Calu3 (cell line): ENCODE measurements around the gene CRB3. TPM values are rescaled to one million over a fixed set of nuclear protein-coding genes. Genes with fewer than 3 reads are reported as not detected.
"Not testable (repeated sequence)": the region's sequence is repeated elsewhere in the genome, so short reads cannot be mapped to it uniquely, and the experiment has no call there.

Experiments
- BruUV-seq: library from RNA; stranded (reverse); fragments of 400-500 nt; replicated peaks from 2 replicates; lab custom pipeline; 2021; lab: Mats Ljungman, UMichigan
- CTCF ChIA-PET: fragments of 300-600 bp; sonication (Branson Sonifier 250); formaldehyde crosslinking; loops from one replicate; lab custom pipeline; 2022; ENCODE audit warnings: antibody characterized with exemption; lab: Charles Lee
- DNase-seq: peaks from one replicate; pipeline ENCODE4 v3.0.0; 2022
- H3K27ac Mint-ChIP-seq: one replicate; pipeline ENCODE4 v1.8.0; 2022; ENCODE audit warnings: mixed read lengths; ENCODE audit not compliant: unreplicated experiment
- H3K27me3 Mint-ChIP-seq: one replicate; pipeline ENCODE4 v1.8.0; 2022; ENCODE audit warnings: mixed read lengths; ENCODE audit not compliant: unreplicated experiment
- H3K36me3 Mint-ChIP-seq: one replicate; pipeline ENCODE4 v1.8.0; 2022; ENCODE audit warnings: mild to moderate bottlenecking, moderate library complexity, mixed read lengths; ENCODE audit not compliant: insufficient read depth, unreplicated experiment
- H3K4me1 Mint-ChIP-seq: one replicate; pipeline ENCODE4 v1.8.0; 2022; ENCODE audit warnings: mild to moderate bottlenecking, low read depth, mixed read lengths; ENCODE audit not compliant: unreplicated experiment
- H3K4me3 Mint-ChIP-seq: one replicate; pipeline ENCODE4 v1.8.0; 2022; ENCODE audit warnings: mild to moderate bottlenecking, low read depth, moderate library complexity, mixed read lengths; ENCODE audit not compliant: unreplicated experiment
- H3K9me3 Mint-ChIP-seq: one replicate; pipeline ENCODE4 v1.8.0; 2022; ENCODE audit warnings: low read depth, mixed read lengths; ENCODE audit not compliant: unreplicated experiment
- CTCF ChIP-seq: fragments of 200-600 bp; IDR thresholded peaks from one replicate; pipeline ENCODE4 v1.8.0; 2022; ENCODE audit warnings: antibody characterized with exemption; ENCODE audit not compliant: unreplicated experiment
- intact Hi-C: fragments of 100-400 bp; cut with micrococcal nuclease; formaldehyde crosslinking; loops from one replicate; pipeline ENCODE4 v1.10.0; 2022; ENCODE audit not compliant: unreplicated experiment
- total RNA-seq: library from RNA; stranded (reverse); gene quantifications from 2 replicates; pipeline ENCODE4 v1.2.3, GENCODE V29; 2022

CRB3 gene
- total RNA-seq, 1 experiment from 2014 or later, result 47.6 TPM

- Mint-ChIP-seq H3K9me3 (no peaks in the 10 kb centered on the region), H3K36me3 (peaks cover 4% of the 10 kb centered on the region), H3K4me3 (no peak overlapping the region), H3K4me1 (no peaks in the 10 kb centered on the region), H3K27me3 (peaks cover 29% of the 10 kb centered on the region), H3K27ac (no peak overlapping the region)
- no peak for DNase-seq
- BruUV-seq, result no TSS peak
- TF ChIP-seq CTCF, result no peak
- intact Hi-C loops, result no loop called here
- CTCF ChIA-PET, result no interaction called here
Observed at GRCh38 chr19:6503407-6504201, 39.5 kb downstream of the CRB3 start.

GRCh38 chr19:6508028-6508771, 44.1 kb downstream of the CRB3 start:
- H3K9me3 Mint-ChIP-seq, H3K27me3 Mint-ChIP-seq, DNase-seq, BruUV-seq, H3K4me3 Mint-ChIP-seq, intact Hi-C loops, H3K4me1 Mint-ChIP-seq, H3K36me3 Mint-ChIP-seq, H3K27ac Mint-ChIP-seq: not testable (repeated sequence)
- CTCF ChIA-PET, result interaction anchor here (0.6 kb wide), 1 partner anchor 26 kb away, joined by 6 read pairs; no protein-coding TSS in a partner anchor

- Mint-ChIP-seq H3K4me1 (no peaks in the 10 kb centered on the region), H3K36me3 (no peaks in the 10 kb centered on the region), H3K4me3 (no peak overlapping the region), H3K27ac (no peak overlapping the region), H3K9me3 (no peaks in the 10 kb centered on the region), H3K27me3 (no peaks in the 10 kb centered on the region)
- intact Hi-C loops, result no loop called here
- CTCF ChIA-PET, result no interaction called here
- no peak for TF ChIP-seq CTCF
- no TSS peak for BruUV-seq
- no peak for DNase-seq
Observed at GRCh38 chr19:6509118-6509971, 45.3 kb downstream of the CRB3 start.

- CTCF ChIA-PET, result no interaction called here
- H3K4me3 Mint-ChIP-seq, result no peak overlapping the region
- TF ChIP-seq CTCF, result no peak
- no peaks in the 10 kb centered on the region for H3K36me3 Mint-ChIP-seq
- DNase-seq, result no peak
- no peaks in the 10 kb centered on the region for H3K9me3 Mint-ChIP-seq
- no TSS peak for BruUV-seq
- H3K27ac Mint-ChIP-seq, result no peak overlapping the region
- no peaks in the 10 kb centered on the region for H3K4me1 Mint-ChIP-seq
- H3K27me3 Mint-ChIP-seq, result no peaks in the 10 kb centered on the region
- intact Hi-C loops, result loop anchor here (10.0 kb wide), 1 partner anchor 224 kb away; the partner anchor contains the start of genes GPR108 and TRIP10
Observed at GRCh38 chr19:6510618-6511017, 46.5 kb downstream of the CRB3 start.
